Epithelial cell of proximal tubule (primary cell): ENCODE measurements around the gene C11orf91. TPM values are rescaled to one million over a fixed set of nuclear protein-coding genes. Genes with fewer than 3 reads are reported as not detected.

Experiments
- DNase-seq: peaks from one replicate; pipeline ENCODE4 v3.0.0-alpha.2; 2011; ENCODE audit warnings: low read depth
- H3K4me3 ChIP-seq: 2 replicates; pipeline ENCODE4 v1.5.1; 2011; ENCODE audit warnings: low read depth, mild to moderate bottlenecking, low read length
- total RNA-seq: library from RNA; depleted of rRNA; stranded (reverse); fragments of >200 nt; gene quantifications from 2 replicates; pipeline ENCODE4 v1.2.3, GENCODE V29; 2015
- TF ChIP-seq, protein P1 (sequence below): conservative IDR thresholded peaks from 2 replicates; pipeline ENCODE4 v1.5.1; 2012; ENCODE audit warnings: low read depth, mild to moderate bottlenecking, low read length

C11orf91 gene
- total RNA-seq, 1 donor from 2014 or later: not detected

DNA sequence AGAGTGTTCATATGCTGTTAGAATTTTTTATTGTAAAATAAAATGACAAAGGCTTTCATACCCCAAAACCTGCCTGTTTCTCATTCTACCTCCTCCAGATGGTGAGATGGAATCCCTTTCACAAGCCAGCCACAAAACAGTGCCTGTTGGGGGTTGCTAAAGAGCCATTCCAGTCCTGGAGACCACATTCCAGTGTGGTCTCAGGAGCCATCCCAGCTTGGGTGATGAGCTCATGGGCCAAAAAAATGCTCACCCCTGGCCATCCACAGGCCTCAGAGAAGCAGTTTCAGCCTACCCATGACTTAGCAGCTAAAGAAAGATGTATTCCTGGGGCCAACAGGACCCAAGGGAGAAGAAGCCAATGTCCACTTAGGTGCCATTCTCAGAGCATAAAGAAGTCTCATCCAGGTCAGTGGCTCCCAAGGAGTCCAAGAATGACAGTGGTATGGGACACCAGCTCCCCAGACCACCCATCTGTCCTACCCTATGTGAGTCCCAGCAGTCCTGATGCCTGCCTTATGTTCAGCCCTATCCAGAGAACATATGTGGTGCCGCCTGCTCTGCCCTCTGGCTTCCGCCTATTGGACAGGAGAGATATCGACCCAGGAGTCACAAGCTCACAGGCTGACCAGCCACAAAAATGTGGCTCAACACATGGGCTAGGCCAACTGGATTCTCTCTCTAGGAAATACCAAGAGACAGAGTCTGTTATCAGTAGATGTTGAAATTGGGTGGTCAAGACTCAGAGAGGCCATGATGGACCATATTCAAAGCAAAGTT is 26.4 kb downstream of the C11orf91 start:
- no peak overlapping the region for H3K4me3 ChIP-seq
- no peak for DNase-seq
- TF ChIP-seq, protein P1, sequence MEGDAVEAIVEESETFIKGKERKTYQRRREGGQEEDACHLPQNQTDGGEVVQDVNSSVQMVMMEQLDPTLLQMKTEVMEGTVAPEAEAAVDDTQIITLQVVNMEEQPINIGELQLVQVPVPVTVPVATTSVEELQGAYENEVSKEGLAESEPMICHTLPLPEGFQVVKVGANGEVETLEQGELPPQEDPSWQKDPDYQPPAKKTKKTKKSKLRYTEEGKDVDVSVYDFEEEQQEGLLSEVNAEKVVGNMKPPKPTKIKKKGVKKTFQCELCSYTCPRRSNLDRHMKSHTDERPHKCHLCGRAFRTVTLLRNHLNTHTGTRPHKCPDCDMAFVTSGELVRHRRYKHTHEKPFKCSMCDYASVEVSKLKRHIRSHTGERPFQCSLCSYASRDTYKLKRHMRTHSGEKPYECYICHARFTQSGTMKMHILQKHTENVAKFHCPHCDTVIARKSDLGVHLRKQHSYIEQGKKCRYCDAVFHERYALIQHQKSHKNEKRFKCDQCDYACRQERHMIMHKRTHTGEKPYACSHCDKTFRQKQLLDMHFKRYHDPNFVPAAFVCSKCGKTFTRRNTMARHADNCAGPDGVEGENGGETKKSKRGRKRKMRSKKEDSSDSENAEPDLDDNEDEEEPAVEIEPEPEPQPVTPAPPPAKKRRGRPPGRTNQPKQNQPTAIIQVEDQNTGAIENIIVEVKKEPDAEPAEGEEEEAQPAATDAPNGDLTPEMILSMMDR: no peak

DNA sequence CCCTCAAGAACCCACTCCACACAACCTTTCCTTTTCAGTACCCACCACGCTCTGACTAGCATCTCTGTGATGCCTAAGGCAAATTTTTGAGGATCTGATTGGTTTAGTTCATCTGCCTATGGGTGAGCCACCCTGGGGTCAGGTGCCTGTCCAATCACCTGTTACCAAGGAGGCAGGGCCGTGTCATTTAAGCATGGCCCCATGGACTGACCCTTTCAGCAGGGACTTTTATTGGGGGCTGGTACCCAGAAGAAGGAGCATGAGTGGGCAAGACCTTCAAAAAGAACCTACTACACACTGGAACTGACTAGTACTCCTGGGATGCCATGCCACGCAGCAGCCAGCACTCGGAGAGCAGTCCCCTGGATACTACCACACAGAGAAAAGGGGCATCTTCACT is 28.4 kb downstream of the C11orf91 start:
- DNase-seq: no peak
- H3K4me3 ChIP-seq: no peak overlapping the region
- TF ChIP-seq, protein P1: no peak

DNA sequence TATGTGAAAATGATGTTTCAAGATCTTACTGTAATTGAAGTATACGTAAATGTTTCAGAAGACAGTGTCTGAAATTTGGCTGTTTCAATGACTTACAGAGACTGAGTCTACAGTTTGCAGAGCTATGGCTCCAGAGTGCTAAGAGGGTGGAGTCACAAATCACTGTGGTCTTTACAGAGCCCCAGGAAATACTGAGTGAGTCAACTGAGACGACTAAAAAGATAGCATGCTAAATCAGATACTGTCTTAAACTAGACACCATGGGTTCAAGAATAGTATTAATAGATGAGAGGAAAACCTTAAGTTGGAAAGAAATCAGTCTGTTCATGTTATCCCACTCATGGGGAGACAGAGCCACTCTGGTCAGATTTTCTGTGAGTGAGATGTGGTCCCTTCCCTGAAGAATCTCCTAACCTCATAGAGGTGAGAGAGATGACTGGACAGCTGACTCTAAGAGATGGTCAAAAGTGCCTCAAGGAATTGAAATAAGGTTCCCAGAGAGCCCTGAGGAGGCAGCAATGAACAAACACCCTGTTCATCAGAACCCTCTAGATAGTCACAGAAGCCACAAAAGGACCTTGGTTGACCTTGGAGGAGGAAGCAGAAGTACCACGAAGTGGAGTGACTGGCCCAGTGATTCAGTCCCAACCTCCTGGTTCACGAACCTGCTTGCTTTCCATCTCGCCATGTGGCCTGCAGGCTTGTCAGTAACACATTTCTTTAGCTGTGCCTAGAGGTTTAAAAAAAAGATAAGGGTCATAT is 30.2 kb downstream of the C11orf91 start:
- DNase-seq: no peak
- H3K4me3 ChIP-seq: no peak overlapping the region
- TF ChIP-seq, protein P1: no peak

DNA sequence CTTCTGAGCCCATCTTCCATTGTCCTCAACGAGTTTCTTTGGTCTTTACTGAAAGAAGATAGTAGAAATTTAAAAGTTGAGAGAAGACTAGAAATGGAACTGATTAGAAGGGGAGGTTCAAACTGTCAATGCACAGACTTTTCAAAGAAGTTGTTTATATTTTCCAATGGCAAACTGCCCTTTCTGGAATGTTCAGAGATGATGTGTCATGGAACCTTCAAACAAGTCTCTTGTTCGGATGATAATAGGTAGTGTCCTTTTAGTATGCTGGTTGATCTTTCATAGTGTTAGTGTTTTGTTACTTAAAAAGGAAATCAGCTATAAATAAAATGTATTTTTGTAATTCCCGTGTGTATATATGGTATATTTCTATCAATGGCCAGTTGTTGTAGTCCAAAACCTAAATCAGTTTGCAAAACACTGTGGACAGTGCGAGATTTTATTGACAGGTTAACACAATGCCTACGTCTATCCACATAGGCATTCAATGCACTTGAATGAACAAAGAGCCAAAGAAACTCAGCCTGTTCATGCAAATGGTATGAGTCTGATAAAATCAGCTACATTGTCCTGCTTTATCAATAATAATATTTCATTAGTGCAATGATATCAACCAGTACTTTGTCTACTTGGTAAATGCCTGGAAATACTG is 30.9 kb downstream of the C11orf91 start:
- no peak overlapping the region for H3K4me3 ChIP-seq
- TF ChIP-seq, protein P1: no peak
- no peak for DNase-seq

DNA sequence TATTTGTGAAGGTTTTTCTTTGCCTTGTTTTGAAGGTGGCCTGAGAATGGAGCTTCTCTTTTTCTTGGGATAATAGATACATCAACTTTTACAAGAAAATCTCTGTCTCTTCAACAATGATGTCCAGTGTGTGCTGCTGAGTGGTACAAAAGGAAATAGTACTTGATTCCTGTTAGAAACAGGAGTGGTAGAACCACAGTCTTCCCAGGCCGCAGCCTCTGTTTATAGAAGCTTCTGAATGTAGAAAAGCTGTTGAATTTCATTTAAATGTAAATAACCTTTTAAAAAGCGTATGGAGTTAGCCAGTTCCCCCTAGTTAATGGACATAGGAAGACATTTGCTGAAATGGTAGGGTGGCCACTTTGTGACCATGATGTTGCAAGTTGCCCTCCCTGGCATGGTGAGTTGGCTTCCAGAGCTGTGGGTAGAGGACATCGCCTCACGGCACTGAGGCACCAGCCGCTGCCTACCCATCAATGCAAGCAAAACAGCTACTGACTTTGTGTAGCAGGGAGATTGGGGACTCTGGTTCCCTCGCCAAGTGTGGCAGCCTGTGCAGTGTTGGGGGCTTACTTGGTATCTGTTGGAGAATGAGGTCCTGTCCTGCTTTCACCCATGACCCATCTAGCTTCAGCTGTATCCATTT is 31.6 kb downstream of the C11orf91 start:
- TF ChIP-seq, protein P1: no peak
- H3K4me3 ChIP-seq: no peak overlapping the region
- no peak for DNase-seq

DNA sequence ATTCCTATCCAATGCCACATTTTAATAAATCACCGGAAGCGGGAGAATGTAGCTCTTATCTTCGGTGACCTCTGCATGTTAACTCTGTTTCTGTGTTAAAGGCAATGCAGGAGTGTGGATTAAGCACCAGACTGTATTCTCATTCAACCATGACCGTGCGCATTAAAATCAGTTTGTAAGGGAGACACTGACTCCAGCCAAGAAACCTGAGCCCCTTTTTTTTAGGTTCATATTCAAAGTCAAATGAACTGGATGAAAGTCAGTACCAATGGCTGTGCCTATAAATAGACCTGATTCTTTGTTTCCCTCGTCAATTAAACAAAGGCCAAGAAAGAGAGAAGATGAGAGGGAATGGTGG is 32.2 kb downstream of the C11orf91 start:
- no peak overlapping the region for H3K4me3 ChIP-seq
- DNase-seq: no peak
- TF ChIP-seq, protein P1: no peak
